HEK293 (cell line): ENCODE measurements around the gene AKNA.

ENCODE experiments used
- CTCF ChIA-PET: fragments of 350-600 bp; formaldehyde crosslinking; extraction: SDS; loops from one replicate; lab custom pipeline; 2021; ENCODE audit warnings: antibody characterized with exemption; lab: Yijun Ruan, JAX
- POLR2A ChIA-PET: fragments of 300-600 bp; formaldehyde crosslinking; extraction: SDS; loops from one replicate; lab custom pipeline; 2020; ENCODE audit warnings: antibody characterized with exemption, inconsistent platforms; lab: Yijun Ruan, JAX
- H3K27ac ChIP-seq: fragments of 200-500 bp; sonication (Bioruptor generic); 2 replicates; pipeline ENCODE4 v1.5.1; 2014; ENCODE audit warnings: low read depth, low read length, control low read depth, inconsistent platforms; ENCODE audit errors: extremely low read depth
- H3K36me3 ChIP-seq, 2 experiments: fragments of 200-500 bp in 1 of 2; sonication (Bioruptor generic) in 1 of 2; 1 replicate in 1 of 2; 2 replicates in 1 of 2; pipeline ENCODE4 v1.5.1; 2014 to 2017; ENCODE audit warnings: inconsistent platforms in 2 of 2, low read length in 2 of 2; ENCODE audit not compliant: control insufficient read depth in 2 of 2, insufficient read depth in 1 of 2
- H3K4me1 ChIP-seq: fragments of 200-500 bp; sonication (Bioruptor generic); 2 replicates; pipeline ENCODE4 v1.5.1; 2014; ENCODE audit warnings: mild to moderate bottlenecking, low read length, inconsistent platforms; ENCODE audit not compliant: control insufficient read depth, insufficient read depth
- H3K4me3 ChIP-seq: 2 replicates; pipeline ENCODE4 v1.5.1; 2011; ENCODE audit warnings: low read depth, mild to moderate bottlenecking, control low read depth, low read length, moderate library complexity
- H3K9me3 ChIP-seq: fragments of 200-500 bp; sonication (Bioruptor generic); 2 replicates; pipeline ENCODE4 v1.5.1; 2014; ENCODE audit warnings: low read depth, low read length, inconsistent platforms; ENCODE audit not compliant: control insufficient read depth, insufficient read depth
- GLI4 ChIP-seq: fragments of 450-650 bp; formaldehyde crosslinking; IDR thresholded peaks from 2 replicates; pipeline ENCODE4 v1.5.1; 2016; ENCODE audit warnings: missing biosample characterization, missing genetic modification characterization
- KLF17 ChIP-seq: fragments of 450-650 bp; formaldehyde crosslinking; IDR thresholded peaks from 2 replicates; pipeline ENCODE4 v1.5.1; 2016; ENCODE audit warnings: missing biosample characterization, missing genetic modification characterization
- PRDM4 ChIP-seq: fragments of 450-650 bp; formaldehyde crosslinking; IDR thresholded peaks from 2 replicates; pipeline ENCODE4 v1.5.1; 2017; ENCODE audit warnings: missing biosample characterization, missing genetic modification characterization
- TCF7L2 ChIP-seq: IDR thresholded peaks from 2 replicates; pipeline ENCODE4 v1.6.1; 2011; ENCODE audit warnings: low read depth, mild to moderate bottlenecking, inconsistent platforms, low read length, moderate library complexity, borderline replicate concordance
- ZNF148 ChIP-seq: fragments of 450-650 bp; formaldehyde crosslinking; IDR thresholded peaks from 2 replicates; pipeline ENCODE4 v1.5.0; 2017; ENCODE audit warnings: missing biosample characterization, missing genetic modification characterization, borderline replicate concordance
- ZNF169 ChIP-seq: fragments of 450-650 bp; formaldehyde crosslinking; IDR thresholded peaks from 2 replicates; pipeline ENCODE4 v1.5.1; 2016; ENCODE audit warnings: missing biosample characterization, missing genetic modification characterization
- ZNF18 ChIP-seq: fragments of 450-650 bp; formaldehyde crosslinking; IDR thresholded peaks from 2 replicates; pipeline ENCODE4 v1.5.1; 2016; ENCODE audit warnings: missing biosample characterization, missing genetic modification characterization
- ZNF354C ChIP-seq: fragments of 450-650 bp; formaldehyde crosslinking; IDR thresholded peaks from 2 replicates; pipeline ENCODE4 v1.5.1; 2016; ENCODE audit warnings: missing biosample characterization, missing genetic modification characterization, low read depth, borderline replicate concordance
- ZNF404 ChIP-seq: fragments of 450-650 bp; formaldehyde crosslinking; IDR thresholded peaks from 2 replicates; pipeline ENCODE4 v1.5.1; 2017; ENCODE audit warnings: missing biosample characterization, missing genetic modification characterization
- ZNF610 ChIP-seq: fragments of 450-650 bp; formaldehyde crosslinking; IDR thresholded peaks from 2 replicates; pipeline ENCODE4 v1.5.1; 2016; ENCODE audit warnings: missing biosample characterization, missing genetic modification characterization, borderline replicate concordance
- ZNF768 ChIP-seq: fragments of 450-650 bp; formaldehyde crosslinking; IDR thresholded peaks from 2 replicates; pipeline ENCODE4 v1.5.1; 2018; ENCODE audit warnings: missing biosample characterization, mild to moderate bottlenecking, missing genetic modification characterization
- ZNF792 ChIP-seq: fragments of 450-650 bp; formaldehyde crosslinking; IDR thresholded peaks from 2 replicates; pipeline ENCODE4 v1.5.1; 2016; ENCODE audit warnings: missing biosample characterization, missing genetic modification characterization
- ZNF830 ChIP-seq: fragments of 450-650 bp; IDR thresholded peaks from 2 replicates; pipeline ENCODE4 v1.5.0; 2018; ENCODE audit warnings: missing biosample characterization, missing genetic modification characterization, low read depth, mild to moderate bottlenecking, moderate library complexity
- ZSCAN23 ChIP-seq: fragments of 450-650 bp; formaldehyde crosslinking; IDR thresholded peaks from 2 replicates; pipeline ENCODE4 v1.5.1; 2016; ENCODE audit warnings: missing biosample characterization, missing genetic modification characterization
- TF ChIP-seq, protein P1 (sequence below): fragments of 450-650 bp; IDR thresholded peaks from 2 replicates; pipeline ENCODE4 v1.5.1; 2018; ENCODE audit warnings: missing biosample characterization, missing genetic modification characterization
- TF ChIP-seq, protein P2 (sequence below): fragments of 450-650 bp; formaldehyde crosslinking; IDR thresholded peaks from 2 replicates; pipeline ENCODE4 v1.5.1; 2016; ENCODE audit warnings: missing biosample characterization, missing genetic modification characterization
- TF ChIP-seq, protein P3 (sequence below): fragments of 450-650 bp; formaldehyde crosslinking; IDR thresholded peaks from 2 replicates; pipeline ENCODE4 v1.5.1; 2016; ENCODE audit warnings: missing biosample characterization, missing genetic modification characterization

The AKNA gene

GRCh38 chr9:114424126-114424525 is 36.3 kb upstream of the AKNA start:
- POLR2A ChIA-PET, result no interaction called here
- Histone ChIP-seq H3K9me3 (no peaks in the 10 kb centered on the region), H3K4me1 (no peaks in the 10 kb centered on the region), H3K27ac (no peak overlapping the region), H3K4me3 (no peak overlapping the region), H3K36me3 (no peaks in the 10 kb centered on the region)
- TF ChIP-seq PRDM4 (no peak), ZNF404 (tag by site-specific recombination) (no peak), ZNF792 (tag by site-specific recombination) (no peak), ZNF610 (no peak), ZSCAN23 (tag by site-specific recombination) (no peak), ZNF768 (tag by site-specific recombination) (no peak), TCF7L2 (no peak), GLI4 (tag by site-specific recombination) (no peak), ZNF18 (no peak), ZNF169 (no peak), ZNF148 (tag by site-specific recombination) (no peak), ZNF354C (tag by site-specific recombination) (no peak), KLF17 (tag by site-specific recombination) (no peak), ZNF830 (tag by site-specific recombination) (no peak)
- TF ChIP-seq, protein P1, sequence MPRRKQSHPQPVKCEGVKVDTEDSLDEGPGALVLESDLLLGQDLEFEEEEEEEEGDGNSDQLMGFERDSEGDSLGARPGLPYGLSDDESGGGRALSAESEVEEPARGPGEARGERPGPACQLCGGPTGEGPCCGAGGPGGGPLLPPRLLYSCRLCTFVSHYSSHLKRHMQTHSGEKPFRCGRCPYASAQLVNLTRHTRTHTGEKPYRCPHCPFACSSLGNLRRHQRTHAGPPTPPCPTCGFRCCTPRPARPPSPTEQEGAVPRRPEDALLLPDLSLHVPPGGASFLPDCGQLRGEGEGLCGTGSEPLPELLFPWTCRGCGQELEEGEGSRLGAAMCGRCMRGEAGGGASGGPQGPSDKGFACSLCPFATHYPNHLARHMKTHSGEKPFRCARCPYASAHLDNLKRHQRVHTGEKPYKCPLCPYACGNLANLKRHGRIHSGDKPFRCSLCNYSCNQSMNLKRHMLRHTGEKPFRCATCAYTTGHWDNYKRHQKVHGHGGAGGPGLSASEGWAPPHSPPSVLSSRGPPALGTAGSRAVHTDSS (tag by site-specific recombination), result no peak
- TF ChIP-seq, protein P2, sequence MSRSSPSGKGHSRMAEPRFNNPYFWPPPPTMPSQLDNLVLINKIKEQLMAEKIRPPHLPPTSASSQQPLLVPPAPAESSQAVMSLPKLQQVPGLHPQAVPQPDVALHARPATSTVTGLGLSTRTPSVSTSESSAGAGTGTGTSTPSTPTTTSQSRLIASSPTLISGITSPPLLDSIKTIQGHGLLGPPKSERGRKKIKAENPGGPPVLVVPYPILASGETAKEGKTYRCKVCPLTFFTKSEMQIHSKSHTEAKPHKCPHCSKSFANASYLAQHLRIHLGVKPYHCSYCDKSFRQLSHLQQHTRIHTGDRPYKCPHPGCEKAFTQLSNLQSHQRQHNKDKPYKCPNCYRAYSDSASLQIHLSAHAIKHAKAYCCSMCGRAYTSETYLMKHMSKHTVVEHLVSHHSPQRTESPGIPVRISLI (tag by site-specific recombination), result no peak
- TF ChIP-seq, protein P3, sequence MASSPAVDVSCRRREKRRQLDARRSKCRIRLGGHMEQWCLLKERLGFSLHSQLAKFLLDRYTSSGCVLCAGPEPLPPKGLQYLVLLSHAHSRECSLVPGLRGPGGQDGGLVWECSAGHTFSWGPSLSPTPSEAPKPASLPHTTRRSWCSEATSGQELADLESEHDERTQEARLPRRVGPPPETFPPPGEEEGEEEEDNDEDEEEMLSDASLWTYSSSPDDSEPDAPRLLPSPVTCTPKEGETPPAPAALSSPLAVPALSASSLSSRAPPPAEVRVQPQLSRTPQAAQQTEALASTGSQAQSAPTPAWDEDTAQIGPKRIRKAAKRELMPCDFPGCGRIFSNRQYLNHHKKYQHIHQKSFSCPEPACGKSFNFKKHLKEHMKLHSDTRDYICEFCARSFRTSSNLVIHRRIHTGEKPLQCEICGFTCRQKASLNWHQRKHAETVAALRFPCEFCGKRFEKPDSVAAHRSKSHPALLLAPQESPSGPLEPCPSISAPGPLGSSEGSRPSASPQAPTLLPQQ, result no peak
- CTCF ChIA-PET, result interaction anchor here (1.3 kb wide), 1 partner anchor 229 kb away, joined by 3 read pairs; no protein-coding TSS in a partner anchor
